H4 (cell line): ENCODE data around the gene ARCN1. TPM values are rescaled to one million over a fixed set of nuclear protein-coding genes. Genes with fewer than 3 reads are reported as not detected.

Experiments
- DNase-seq: peaks from one replicate; pipeline ENCODE4 v3.0.0-alpha.2; 2015; ENCODE audit warnings: low spot score
- total RNA-seq: library from RNA; depleted of rRNA; stranded (reverse); fragments of >200 nt; shearing (Covaris generic); gene quantifications from 2 replicates; pipeline ENCODE4 v1.2.3, GENCODE V29; 2014; rRNA removed

The ARCN1 gene
- total RNA-seq, 1 experiment from 2014 or later = 172 TPM

- no peak for DNase-seq
These were observed 64.5 kb downstream of the ARCN1 start for GRCh38 chr11:118636569-118637290.

- DNase-seq = no peak
These were observed 66.5 kb downstream of the ARCN1 start for GRCh38 chr11:118638726-118639125.

GRCh38 chr11:118639899-118640298, 67.7 kb downstream of the ARCN1 start:
- no peak for DNase-seq

- no peak for DNase-seq
These were observed 68.3 kb downstream of the ARCN1 start for GRCh38 chr11:118640332-118641154.

- no peak for DNase-seq
These were observed 69.3 kb downstream of the ARCN1 start for GRCh38 chr11:118641397-118642019.

- DNase-seq = no peak
These were observed 71.2 kb downstream of the ARCN1 start for GRCh38 chr11:118643142-118643994.

- no peak for DNase-seq
These were observed 71.8 kb downstream of the ARCN1 start for GRCh38 chr11:118643995-118644345.

GRCh38 chr11:118644496-118644895, 72.3 kb downstream of the ARCN1 start:
- no peak for DNase-seq

- no peak for DNase-seq
These were observed 73.0 kb downstream of the ARCN1 start for GRCh38 chr11:118645066-118645715.

- no peak for DNase-seq
These were observed 74.2 kb downstream of the ARCN1 start for GRCh38 chr11:118646393-118646792.

- no peak for DNase-seq
These were observed 76.1 kb downstream of the ARCN1 start for GRCh38 chr11:118648291-118648690.

GRCh38 chr11:118649941-118650340, 77.7 kb downstream of the ARCN1 start:
- no peak for DNase-seq

GRCh38 chr11:118650366-118650765, 78.2 kb downstream of the ARCN1 start:
- no peak for DNase-seq

- DNase-seq = no peak
These were observed 79.6 kb downstream of the ARCN1 start for GRCh38 chr11:118651820-118652219.

Other genes with a start within 250 kb of the ARCN1 start
- not detected in 2 replicates for gene CD3D, start 229.7 kb upstream of the ARCN1 start, total RNA-seq
- not detected in 2 replicates for gene CD3G, start 228.1 kb upstream of the ARCN1 start, total RNA-seq
- gene UBE4A, start 212.8 kb upstream of the ARCN1 start, total RNA-seq = 39.6 and 45.1 TPM in 2 replicates
- gene ATP5MG, start 170.8 kb upstream of the ARCN1 start, total RNA-seq = 59.3 and 94.8 TPM in 2 replicates
- 11.9 and 15.2 TPM in 2 replicates for gene KMT2A, start 135.9 kb upstream of the ARCN1 start, total RNA-seq
- 0.19 TPM in 1 of 2 replicates, not detected in the other for gene TTC36, start 44.9 kb upstream of the ARCN1 start, total RNA-seq
- 8.9 and 13.8 TPM in 2 replicates for gene TMEM25, start 41.2 kb upstream of the ARCN1 start, total RNA-seq
- 48.3 and 61.1 TPM in 2 replicates for gene IFT46, start 6.5 kb upstream of the ARCN1 start, total RNA-seq
- 29.6 and 40.0 TPM in 2 replicates for gene PHLDB1, start 35.2 kb downstream of the ARCN1 start, total RNA-seq
- not detected in 2 replicates for gene TREH, start 107.2 kb downstream of the ARCN1 start, total RNA-seq
- 60.1 and 67.0 TPM in 2 replicates for gene DDX6, start 218.8 kb downstream of the ARCN1 start, total RNA-seq